ENCODE measurements around the gene DSP.

DNA sequence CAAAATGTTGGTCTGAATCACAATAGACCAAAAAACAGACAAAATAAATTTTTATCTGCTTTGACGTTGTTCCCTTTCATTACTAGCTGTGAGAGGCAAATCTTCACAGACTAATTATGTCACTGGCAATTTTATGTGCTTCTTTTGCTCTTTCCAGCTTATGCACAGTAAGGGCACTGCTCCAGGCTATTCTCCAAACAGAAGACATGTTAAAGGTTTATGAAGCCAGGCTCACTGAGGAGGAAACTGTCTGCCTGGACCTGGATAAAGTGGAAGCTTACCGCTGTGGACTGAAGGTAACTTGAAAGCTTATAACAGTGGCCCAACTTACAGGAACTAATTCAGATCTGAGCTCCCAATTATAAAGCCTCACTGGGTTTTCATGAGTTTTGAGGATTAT is 33.0 kb downstream of the DSP start:
- TF ChIP-seq, protein P1, sequence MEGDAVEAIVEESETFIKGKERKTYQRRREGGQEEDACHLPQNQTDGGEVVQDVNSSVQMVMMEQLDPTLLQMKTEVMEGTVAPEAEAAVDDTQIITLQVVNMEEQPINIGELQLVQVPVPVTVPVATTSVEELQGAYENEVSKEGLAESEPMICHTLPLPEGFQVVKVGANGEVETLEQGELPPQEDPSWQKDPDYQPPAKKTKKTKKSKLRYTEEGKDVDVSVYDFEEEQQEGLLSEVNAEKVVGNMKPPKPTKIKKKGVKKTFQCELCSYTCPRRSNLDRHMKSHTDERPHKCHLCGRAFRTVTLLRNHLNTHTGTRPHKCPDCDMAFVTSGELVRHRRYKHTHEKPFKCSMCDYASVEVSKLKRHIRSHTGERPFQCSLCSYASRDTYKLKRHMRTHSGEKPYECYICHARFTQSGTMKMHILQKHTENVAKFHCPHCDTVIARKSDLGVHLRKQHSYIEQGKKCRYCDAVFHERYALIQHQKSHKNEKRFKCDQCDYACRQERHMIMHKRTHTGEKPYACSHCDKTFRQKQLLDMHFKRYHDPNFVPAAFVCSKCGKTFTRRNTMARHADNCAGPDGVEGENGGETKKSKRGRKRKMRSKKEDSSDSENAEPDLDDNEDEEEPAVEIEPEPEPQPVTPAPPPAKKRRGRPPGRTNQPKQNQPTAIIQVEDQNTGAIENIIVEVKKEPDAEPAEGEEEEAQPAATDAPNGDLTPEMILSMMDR (conservative IDR thresholded peaks at IDR 0.05) = no peak
- no peak for TF ChIP-seq EZH2 (IDR thresholded peaks at IDR 0.05; ENCODE audit: low read depth)
